C1 segment of cervical spinal cord (tissue), 14 donors: ENCODE data around the gene SYCP2L.
"Not testable (repeated sequence)": the region's sequence is repeated elsewhere in the genome, so short reads cannot be mapped to it uniquely, and the experiment has no call there.

Experiments used
- DNase-seq, 14 donors: peaks; one replicate each; lab custom pipeline; 2025; lab: John Stamatoyannopoulos, UW

SYCP2L gene

GRCh38 chr6:10886691-10887502 lies at the start of gene SYCP2L:
TSS of gene SYCP2L (plus strand) at chr6:10887052. CDS start at chr6:10887127, 75 bp downstream.
- DNase-seq = peak in 1 of 14 donors; percentile 4

GRCh38 chr6:10837622-10837994 lies 49.2 kb upstream of the SYCP2L start:
- DNase-seq = peak in 1 of 14 donors; percentile 28

- DNase-seq = peak in 13 of 14 donors; percentile 8 to 85 (median 60)
Measured at GRCh38 chr6:10837995-10838793, 48.7 kb upstream of the SYCP2L start, which contains the start of gene MAK. TSS of gene MAK (minus strand) at chr6:10838539. CDS start at chr6:10830648, 7,891 bp downstream.

- DNase-seq = no peak
Measured at GRCh38 chr6:10838794-10839333, 48.0 kb upstream of the SYCP2L start.

GRCh38 chr6:10843554-10843953 lies 43.3 kb upstream of the SYCP2L start:
- no peak for DNase-seq

- DNase-seq = no peak
Measured at GRCh38 chr6:10847684-10848083, 39.2 kb upstream of the SYCP2L start.

- no peak for DNase-seq
Measured at GRCh38 chr6:10849901-10850300, 37.0 kb upstream of the SYCP2L start.

GRCh38 chr6:10850728-10851127 lies 36.1 kb upstream of the SYCP2L start:
- DNase-seq = no peak

- no peak for DNase-seq
Measured at GRCh38 chr6:10852361-10852960, 34.4 kb upstream of the SYCP2L start.

GRCh38 chr6:10853849-10854300 lies 33.0 kb upstream of the SYCP2L start:
- not testable (repeated sequence) for DNase-seq

- DNase-seq = no peak
Measured at GRCh38 chr6:10854922-10855632, 31.8 kb upstream of the SYCP2L start.

GRCh38 chr6:10857259-10857658 lies 29.6 kb upstream of the SYCP2L start:
- no peak for DNase-seq

- DNase-seq = no peak
Measured at GRCh38 chr6:10861086-10861485, 25.8 kb upstream of the SYCP2L start.

- DNase-seq = no peak
Measured at GRCh38 chr6:10862361-10862760, 24.5 kb upstream of the SYCP2L start.

- not testable (repeated sequence) for DNase-seq
Measured at GRCh38 chr6:10863031-10863430, 23.8 kb upstream of the SYCP2L start.

- DNase-seq = not testable (repeated sequence)
Measured at GRCh38 chr6:10866709-10867108, 20.1 kb upstream of the SYCP2L start.

GRCh38 chr6:10867952-10868351 lies 18.9 kb upstream of the SYCP2L start:
- no peak for DNase-seq

- no peak for DNase-seq
Measured at GRCh38 chr6:10873374-10873773, 13.5 kb upstream of the SYCP2L start.

- DNase-seq = no peak
Measured at GRCh38 chr6:10874207-10874606, 12.6 kb upstream of the SYCP2L start.

- no peak for DNase-seq
Measured at GRCh38 chr6:10875026-10875425, 11.8 kb upstream of the SYCP2L start.

- no peak for DNase-seq
Measured at GRCh38 chr6:10877012-10877411, 9.8 kb upstream of the SYCP2L start.
